CD4-positive, alpha-beta T cell treated with Interleukin-1 beta for 1 hour (primary cell): ENCODE results near the gene PTPN9.
"Not testable (repeated sequence)": the region's sequence is repeated elsewhere in the genome, so short reads cannot be mapped to it uniquely, and the experiment has no call there.

Experiments
- DNase-seq, 2 donors: peaks; one replicate each; pipeline ENCODE4 v3.0.0-alpha.2; 2020 to 2022

PTPN9 gene

DNA sequence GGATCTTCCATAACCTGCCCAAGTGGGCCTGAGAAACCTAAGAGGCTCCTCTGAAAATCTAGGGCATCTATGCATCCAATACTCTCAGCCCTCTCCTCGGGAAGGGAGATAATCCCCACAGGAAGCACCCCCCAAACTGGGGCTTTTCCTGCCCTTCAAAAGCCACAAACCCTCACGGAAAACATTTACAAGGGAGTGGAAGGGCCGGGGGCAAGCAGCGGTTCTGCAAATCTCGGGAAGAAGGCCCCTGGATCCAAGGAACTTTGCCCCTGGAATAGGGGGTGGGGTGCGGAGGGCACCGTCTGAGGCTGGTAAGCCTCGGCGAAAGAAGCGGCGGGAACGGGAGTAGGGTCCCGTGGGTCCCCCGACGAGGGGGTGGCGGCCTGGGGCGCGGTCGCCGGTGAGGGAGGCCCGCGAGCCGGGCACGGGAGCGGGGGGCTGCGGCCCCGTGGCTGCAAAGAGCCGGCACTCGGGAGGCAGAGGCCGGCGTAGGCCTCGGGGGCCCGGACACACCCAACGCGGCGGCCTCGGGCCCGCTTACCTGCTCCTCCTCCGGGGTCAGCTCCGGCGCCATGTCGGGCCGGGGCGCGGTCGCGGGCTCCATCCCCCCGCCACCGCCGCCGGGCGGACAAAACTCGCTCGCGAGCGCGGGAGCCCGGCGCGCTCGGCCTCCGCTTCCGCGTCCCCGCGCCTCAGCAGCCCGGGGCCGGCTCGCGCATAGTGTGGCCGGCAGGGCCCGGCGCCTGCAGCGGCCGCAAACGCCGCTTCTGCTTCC lies 755 bp downstream of the PTPN9 start:
- DNase-seq, result peak; percentile 21 to 23

DNA sequence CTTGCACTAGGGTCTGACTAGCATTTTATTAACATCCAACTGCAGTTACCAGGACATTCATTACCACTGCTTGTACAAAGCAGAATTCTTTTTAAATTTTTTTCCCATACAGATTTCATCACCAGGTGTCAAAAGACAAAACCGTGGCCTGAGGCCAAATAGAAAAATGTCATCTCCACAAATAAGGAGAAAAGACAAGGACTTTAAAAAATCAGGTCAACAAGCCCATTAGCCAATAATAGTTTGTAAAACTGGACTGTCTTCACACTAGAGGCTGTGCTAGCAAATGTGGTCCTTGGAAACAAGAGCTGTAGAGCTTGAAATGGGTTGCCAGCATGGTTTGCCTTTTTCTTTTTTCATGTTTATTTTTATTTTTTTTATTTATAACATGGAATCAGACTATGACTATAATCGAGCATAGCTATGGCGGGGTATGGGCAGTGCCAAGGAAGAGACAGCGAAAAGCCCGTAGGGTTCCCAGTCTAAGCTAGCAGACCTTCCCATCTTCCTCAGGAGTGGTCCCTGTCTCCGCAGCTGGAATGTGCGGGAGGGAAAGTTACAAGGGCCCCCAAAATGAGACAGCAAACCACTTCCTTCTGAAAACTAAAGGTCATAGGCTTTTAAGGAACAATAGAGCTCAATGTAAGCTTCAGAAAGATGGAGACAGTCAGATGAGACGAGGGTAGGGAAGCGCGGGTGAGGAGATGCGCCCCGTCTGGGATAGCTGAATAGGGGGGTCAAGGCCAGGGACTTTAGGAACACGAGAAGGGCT lies 1.5 kb downstream of the PTPN9 start:
- no peak for DNase-seq

DNA sequence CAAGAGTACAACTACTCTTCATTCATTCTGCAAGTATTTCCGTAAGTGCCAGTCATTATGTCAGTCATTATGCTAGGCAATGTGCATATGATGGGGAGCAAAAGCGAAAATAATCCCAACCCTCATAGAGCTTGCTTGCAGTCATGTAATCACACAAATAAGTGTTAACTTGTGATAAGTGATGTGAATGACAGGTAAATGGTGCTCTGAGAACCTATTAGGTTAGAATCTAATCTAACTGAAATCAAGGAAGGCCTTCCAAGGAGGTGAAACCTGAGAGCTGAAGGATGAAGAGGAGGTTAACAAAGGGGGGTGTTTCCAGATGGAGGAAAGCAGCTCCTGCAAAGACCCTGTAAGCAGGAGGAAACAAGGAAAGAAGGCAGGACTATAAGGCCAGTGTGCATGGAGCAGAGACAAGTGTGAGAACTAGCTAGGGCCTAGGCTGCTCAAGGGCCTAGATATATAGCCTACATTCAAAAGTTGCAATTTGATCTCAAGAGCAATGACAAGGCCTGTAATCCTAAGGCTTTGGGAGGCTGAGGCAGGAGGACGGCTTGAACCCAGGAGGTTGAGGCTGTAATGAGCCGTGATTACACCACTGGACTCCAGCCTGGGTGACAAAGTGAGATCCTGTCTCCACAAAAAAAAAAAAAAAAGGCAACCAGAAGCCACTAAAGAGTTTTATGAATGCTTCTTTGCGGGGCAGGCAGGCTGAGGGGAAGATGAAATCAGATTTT lies 5.3 kb downstream of the PTPN9 start:
- DNase-seq, result no peak

DNA sequence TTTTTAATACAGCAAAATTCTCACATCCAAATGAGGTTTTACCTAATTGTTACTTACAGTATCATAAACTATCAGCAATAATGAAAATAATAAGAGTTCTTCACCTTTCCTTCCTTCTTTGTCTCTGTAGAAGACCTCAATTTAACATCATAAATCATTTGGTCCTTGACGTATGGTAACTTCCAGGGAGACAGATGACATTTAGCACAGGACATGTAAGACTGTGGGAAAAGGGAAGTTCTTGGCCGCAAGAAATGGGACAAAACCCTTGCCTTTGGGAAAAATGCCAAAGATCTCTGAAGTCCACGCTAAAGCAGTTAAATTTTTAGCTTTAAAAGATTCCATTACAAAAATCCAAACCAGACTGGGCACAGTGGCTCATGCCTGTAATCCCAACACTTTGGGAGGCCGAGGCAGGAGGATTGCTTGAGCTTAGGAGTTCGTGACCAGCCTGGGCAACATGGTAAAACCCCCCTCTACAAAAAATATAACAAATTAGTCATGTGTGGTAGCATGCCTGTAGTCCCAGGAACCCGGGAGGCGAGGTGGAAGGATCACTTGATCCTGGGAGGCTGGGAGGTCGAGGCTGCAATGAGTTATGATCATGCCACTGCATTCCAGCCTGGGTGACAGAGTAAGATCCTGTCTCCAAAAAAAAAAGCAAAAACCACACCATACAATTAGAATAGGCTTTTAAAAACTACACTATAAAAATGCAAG lies 8.8 kb downstream of the PTPN9 start:
- DNase-seq, result no peak

DNA sequence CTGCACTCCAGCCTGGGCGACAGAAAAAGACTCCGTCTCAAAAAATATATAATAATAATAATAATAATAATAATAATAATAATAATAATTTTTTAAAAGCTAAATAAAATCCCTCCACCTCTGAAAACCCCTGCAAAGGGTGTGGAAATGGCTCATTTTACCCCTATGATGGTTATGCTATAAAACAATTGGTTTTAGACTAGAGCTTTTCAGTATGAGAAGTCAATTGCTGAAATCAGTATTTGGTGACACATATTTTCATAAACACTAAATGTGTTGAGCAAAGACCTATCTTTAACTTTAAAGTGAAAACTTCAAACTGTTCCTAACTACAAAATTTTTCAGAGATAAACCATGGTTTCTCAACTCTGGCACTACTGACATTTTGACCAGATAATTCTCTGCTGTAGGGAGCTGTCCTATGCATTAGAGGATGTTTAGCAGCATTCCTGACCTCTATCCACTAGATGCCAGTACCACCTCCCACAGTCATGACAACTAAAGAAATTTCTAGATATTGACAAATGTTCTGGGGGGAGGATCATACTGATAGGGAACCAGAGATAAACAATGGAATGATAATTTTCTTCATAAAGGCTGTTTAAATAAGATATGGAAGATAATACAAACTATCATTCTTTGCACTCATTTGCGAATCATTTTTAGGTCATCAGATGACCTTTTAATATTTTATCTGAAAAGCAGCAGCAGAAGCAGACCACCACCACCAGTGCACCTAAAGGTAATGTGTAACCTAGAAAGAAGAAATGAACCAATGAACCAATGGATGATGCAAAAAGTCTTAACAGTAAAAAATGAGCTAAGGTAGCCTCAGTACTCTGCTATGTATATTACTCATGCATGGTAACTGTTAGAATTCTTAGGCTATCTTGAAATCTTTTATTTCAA lies 13.8 kb downstream of the PTPN9 start:
- no peak for DNase-seq

DNA sequence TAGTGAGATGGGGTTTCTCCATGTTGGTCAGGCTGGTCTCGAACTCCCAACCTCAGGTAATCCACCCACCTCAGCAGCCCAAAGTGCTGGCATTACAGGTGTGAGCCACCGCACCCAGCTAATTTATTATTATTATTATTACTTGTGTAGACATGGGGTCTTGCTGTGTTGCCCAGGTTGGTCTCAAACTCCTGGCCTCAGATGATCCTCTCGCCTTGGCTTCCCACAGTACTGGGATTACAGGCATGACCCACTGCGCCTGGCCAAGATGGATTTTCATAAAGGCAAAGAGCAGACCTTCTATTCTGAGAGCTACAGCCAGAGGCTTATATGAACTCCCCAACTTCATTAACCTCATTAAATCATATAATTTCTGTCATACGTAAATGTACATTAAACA lies 17.2 kb downstream of the PTPN9 start:
- no peak for DNase-seq

DNA sequence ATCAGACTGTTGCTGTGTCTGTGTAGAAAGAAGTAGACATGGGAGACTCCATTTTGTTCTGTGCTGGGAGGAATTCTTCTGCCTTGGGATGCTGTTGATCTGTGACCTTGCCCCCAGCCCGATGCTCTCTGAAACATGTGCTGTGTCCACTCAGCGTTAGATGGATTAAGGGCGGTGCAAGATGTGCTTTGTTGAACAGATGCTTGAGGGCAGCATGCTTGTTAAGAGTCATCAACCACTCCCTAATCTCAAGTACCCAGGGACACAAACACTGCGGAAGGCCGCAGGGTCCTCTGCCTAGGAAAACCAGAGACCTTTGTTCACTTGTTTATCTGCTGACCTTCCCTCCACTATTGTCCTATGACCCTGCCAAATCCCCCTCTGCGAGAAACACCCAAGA lies 19.8 kb downstream of the PTPN9 start:
- DNase-seq, result not testable (repeated sequence)

DNA sequence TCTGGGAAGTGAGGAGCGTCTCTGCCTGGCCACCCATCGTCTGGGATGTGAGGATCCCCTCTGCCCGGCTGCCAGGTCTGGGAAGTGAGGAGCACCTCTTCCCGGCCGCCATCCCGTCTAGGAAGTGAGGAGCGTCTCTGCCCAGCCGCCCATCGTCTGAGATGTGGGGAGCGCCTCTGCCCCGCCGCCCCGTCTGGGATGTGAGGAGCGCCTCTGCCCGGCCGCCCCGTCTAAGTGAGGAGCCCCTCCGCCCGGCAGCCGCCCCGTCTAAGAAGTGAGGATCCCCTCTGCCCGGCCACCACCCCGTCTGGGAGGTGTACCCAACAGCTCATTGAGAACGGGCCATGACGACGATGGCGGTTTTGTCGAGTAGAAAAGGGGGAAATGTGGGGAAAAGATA lies 20.2 kb downstream of the PTPN9 start:
- DNase-seq, result not testable (repeated sequence)

DNA sequence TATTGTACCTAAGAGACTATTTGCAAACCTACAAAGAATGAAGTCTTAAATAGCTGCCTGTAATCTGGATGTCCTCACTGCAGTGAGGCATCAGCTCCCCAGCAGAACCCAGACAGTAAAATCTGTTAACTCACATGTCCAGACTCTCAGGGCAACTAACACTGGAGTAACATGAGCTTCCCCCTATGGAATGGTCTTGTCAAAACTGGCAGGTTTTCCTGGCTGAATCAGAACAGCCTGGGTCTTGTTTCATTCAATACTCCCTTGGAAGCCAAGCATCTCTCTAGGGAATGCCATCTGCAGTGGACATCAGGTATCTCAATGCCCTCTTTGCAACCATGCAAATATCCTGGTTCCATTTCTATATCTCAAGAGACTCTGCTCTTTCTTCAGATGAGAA lies 24.4 kb downstream of the PTPN9 start:
- no peak for DNase-seq

DNA sequence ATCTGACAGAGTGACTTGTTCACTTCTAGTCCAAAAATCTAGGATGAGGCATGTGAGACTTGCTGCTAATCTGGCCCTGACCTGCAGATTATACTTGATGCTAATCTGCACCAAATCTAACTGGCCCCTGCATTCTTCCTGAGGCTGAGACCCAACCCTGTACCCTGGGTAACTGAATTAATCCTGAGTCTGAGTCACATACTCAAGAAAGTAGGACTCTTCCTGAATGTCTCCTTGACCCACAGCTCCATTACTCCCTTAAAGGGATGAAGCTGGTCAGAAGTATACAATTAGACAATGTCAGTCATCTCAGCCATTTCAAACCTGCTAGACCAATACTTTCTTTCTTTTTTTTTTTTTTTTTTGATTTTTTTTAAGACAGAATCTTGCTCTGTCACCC lies 25.5 kb downstream of the PTPN9 start:
- DNase-seq, result no peak

DNA sequence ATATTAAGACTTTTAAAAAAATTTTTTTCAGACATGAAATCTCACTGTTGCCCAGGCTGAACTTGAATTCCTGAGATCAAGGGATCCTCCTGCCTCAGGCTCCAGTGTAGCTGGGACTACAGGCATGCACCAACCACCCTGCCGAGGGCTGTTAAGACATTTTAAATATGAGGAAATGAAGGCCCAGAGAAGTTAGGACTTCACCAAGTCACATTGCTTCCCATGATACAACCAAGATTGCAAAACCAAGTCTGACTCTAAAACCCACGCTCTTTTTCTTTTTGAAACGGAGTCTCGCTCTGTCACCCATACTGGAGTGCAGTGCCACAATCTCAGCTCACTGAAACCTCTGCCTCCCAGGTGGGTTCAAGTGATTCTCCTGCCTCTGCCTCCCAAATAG lies 28.0 kb downstream of the PTPN9 start:
- no peak for DNase-seq

DNA sequence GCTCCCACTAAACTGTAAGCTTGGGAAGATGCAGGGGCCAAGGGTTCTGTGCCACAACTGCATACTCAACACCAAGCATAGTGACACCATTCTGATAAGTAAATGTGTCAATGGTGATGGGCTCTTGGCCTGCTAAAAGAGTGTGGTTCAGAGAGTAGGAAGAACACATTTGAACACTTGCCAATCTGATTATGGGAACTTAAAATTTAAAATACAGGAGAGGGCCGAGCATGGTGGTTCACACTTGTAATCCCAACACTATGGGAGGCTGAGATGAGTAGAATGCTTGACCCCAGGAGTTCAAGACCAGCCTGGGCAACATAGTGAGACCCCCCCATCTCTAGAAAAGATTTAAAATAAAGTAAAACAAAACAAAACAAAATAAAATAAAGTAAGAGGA lies 34.1 kb downstream of the PTPN9 start:
- DNase-seq, result no peak

DNA sequence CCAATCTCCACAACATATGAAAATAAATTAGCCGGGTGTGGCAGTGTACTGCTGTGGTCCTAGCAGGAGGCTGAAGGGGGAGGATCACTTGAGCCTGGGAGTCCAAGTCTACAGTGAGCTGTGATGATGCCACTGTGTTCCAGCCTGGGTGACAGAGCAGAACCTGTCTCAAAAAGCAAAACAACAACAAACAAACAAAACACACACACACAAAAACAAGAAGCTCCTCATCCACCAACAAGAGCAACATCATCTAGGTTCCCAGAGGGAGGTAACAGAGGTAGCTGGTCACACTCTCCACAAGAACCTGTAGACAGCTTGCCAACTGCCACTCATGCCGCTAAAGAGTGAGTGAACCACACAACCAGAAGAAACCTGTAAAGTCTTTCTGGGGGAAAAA lies 34.8 kb downstream of the PTPN9 start:
- DNase-seq, result no peak

DNA sequence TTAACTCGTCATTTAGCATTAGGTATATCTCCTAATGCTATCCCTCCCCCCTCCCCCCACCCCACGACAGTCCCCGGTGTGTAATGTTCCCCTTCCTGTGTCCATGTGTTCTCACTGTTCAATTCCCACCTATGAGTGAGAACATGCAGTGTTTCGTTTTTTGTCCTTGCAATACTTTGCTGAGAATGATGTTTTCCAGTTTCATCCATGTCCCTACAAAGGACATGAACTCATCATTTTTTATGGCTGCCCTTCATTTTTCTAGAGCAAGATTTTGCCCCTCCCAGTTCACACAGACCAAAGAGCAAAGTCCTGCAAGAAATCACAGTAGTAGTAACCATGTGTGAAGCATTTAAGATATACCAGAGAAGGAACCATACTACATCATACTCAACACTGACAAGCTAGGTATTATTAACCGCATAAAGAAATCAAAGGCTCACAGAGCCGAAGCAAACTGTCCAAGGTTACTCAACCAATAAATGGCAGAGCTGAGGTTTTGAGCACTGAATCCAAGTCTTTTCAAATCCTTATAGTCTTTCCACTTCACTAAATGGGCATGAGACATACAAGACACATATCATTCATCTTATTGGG lies 36.1 kb downstream of the PTPN9 start:
- DNase-seq, result not testable (repeated sequence)

DNA sequence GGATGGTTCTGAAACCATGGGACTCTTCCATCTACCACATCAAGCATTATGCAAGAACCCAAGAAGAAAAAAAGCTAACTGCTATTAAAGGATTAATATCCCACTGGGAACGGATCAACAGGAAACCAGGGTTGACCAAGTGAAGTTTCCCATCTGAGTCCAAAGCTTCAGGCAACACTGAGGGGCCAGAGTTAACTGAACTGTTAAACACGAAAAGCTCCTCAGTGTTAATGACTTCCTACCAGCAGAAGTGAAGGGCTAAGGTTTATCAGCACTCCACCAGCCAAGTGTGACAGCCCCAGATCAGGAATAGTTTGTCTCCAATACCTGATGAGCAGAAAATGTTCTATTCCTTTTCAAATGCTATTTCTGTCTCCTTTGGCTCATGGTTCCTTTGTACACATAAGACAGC lies 36.7 kb downstream of the PTPN9 start:
- DNase-seq, result no peak

DNA sequence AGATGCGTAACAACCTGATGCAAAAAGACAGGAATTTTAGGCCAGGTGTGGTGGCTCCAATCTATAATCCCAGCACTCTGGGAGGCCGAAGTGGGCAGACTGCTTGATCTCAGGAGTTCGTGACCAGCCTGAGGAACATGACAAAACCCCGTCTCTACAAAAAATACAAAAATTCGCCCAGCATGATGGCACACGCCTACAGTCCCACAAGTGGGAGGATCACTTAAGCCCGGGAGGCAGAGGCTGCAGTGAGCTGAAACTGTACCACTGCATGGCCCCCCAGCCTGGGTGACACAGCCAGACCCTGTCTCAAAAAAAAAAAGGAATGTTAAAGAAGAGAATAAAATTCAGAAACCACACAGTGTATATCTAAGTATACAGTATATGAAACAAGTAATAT lies 40.7 kb downstream of the PTPN9 start:
- DNase-seq, result no peak

DNA sequence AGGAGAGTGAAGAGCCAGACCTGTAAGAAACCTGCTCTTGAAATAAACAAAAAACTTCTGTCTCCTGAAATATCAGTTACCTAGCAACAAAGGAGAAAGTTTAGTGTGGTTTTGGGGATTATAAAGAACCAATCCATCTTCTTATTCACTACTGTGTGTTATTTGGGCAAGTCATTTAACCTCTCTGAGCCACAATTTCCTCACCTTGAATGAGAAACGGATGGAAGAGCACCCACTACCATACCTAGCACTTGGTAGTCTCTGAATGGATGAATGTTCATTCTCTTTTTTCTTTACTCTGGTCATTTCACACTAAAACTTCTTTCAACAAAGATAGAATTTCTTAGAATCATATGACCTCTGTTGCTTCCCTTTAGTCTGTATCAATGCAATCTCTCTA lies 45.2 kb downstream of the PTPN9 start:
- DNase-seq, result no peak

DNA sequence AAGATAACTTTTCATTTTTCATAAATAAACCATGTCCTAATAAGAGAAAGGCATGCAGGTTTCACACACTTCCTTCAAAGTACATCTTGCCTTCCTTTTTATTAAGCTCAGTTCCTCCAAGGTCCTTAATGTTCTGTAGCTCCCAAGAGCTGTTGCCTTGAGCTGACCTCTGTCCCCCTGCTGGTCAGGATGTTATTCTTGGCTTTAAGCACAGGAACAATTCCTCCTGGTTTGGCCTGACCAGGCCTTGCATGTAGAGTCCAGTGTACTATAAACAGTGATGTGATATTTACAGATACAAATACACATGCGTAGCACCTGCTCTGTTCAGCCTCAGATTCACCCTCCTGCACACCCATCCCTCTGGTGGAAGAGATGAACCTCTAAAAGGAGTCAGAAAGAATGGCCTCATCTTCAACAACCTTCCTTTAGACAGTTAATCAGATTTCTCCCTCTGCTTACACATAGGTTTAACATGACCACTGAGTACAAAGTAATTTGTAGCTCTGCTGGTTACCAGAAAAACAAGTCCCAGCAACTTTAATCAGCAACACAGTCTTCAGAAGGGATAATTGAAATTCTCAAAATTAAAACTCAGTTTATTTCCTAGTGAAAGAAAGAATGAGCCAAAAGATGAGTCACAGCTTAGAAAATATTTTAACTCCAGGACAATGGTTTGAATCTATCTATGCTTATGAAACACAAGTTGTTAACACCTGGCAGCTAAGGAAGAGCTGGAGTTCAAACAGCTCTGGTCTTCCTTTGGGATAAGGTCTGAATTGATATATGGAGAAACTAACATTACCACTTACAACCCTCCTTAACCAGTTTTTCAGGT lies 46.5 kb downstream of the PTPN9 start:
- peak; percentile 1 to 7 for DNase-seq

DNA sequence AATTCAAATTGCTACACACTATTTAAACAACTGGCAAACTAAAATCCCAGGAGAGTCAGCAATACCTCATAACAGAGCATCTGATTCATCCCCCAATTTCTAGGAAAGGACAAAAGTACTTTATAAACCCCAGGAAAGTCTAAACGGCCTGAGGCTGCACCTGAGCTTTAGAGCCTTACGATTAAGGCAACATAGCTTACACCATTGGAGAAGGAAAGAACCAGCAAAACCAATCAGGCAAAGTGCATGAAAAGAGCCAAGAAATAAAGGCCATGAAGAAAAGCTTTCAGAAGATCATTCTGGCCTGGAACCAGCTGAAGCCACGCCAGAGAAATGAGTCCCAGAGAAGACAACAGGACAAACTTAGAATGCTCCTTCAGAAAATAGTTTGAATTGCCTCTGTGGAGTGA lies 48.1 kb downstream of the PTPN9 start:
- DNase-seq, result no peak

DNA sequence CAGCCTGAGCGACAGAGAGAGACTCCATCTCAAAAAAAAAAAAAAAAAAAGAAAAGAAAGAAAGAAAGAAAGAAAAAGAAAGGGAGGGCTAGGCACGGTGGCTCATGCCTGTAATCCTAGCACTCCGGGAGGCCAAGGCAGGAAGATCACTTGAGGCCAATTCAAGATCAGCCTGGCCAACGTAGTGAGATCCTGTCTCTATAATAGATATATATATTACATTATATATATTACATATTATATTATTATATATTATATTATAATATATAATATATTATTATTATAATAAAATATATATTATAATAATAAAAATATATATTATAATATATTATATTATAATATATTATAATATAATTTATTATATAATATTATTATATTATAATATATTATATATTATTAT lies 48.9 kb downstream of the PTPN9 start:
- DNase-seq, result no peak

DNA sequence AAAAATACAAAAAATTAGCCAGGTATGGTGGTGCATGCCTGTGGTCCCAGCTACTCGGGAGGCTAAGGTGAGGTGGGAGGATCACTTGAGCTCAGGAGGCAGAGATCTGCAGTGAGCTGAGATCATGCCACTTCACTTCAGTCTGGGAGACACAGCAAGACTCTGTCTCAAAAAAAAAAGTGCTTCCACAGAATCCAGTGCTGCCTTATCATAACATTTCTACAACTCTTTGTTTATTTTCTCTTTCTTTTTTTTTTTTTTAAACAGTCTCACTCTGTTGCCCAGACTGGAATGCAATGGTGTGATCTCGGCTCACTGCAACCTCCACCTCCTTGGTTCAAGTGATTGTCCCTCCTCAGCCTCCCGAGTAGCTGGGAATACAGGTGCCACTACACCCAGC lies 53.4 kb downstream of the PTPN9 start:
- not testable (repeated sequence) for DNase-seq
